HG02870 (cell line): ENCODE measurements around the gene FAM50B.

ENCODE experiments used
- ATAC-seq: cut with Tn5 transposase; IDR thresholded peaks from one replicate; pipeline ENCODE4 v1.9.1; 2021; ENCODE audit warnings: mild to moderate bottlenecking, moderate library complexity; ENCODE audit not compliant: unreplicated experiment

FAM50B gene

GRCh38 chr6:3848925-3849605 is at the start of gene FAM50B:
FAM50B (plus strand) TSS chr6:3849373; CDS start chr6:3849812, 439 bp downstream.
- ATAC-seq, result peak; percentile 82

DNA sequence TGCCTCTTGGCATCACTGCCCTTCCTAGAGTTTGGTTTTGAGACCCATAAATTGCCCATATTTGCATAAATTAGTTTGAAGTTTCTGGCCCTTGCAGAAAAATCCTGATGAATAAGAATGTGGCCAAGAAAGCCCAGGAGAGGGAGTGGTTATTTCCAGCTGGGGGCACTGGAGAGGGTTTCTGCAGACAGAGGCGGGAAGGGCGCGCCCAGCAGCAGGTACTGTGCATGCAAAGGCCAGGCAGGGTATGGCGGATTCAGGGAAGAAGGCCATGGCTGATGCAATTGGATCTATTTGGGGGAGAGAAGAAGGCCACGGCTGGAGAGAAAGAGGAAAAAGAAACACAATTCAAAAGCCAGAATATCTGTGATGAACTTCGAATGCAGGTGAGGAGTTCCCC is 49.5 kb upstream of the FAM50B start:
- no peak for ATAC-seq

DNA sequence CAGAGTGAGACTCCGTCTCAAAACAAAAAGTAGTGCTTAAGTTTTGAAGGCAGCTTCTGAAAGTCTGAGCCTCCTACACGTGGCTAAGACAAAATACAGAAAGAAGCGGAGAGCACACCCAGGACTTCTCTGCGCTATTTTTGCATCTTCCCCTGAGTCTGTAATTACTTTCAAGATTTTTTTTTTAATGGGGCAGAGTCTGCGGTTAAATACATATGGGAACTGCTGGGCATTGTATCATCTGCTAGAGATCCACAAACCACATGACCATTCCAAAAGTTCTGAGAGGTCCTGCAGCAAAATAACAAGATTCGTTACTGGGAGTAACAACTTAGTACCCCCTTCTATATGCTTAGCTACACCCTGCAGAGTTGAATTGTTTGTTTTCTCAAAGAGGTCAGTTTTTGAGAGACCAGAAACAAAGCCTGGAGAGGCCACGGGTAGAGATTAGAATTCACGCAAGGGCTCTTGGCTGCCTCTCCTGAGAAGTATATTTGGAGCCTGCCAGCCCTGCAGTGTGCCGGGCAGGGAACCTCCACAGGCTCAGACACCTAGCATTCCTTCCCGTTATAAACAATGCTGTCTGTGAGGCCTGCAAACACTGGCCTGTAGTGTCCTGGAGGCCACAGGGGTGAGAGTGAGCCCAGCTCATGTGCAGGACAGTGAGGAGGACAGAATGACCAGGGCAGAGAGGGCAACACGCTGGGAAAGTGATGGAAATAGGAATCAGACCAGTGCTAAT is 48.2 kb upstream of the FAM50B start:
- no peak for ATAC-seq

DNA sequence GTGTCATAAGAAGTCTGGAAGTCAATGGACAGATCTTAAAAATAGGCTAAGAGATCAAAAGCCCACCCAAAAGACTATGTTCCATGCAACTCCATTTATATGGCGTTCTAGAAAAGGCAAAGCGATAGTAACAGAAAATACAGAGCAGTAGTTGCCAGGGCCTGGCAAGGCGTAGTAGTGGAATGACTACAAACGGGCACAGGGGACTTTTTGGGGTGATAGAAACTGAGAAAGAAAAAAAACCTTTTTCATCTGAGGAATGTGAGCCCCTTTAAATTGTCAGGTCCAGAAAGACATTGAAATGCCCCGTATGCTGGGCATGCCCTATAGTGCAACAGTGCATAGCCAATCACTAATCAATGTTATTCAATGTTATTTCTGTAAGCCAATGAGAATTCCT is 47.2 kb upstream of the FAM50B start:
- no peak for ATAC-seq

DNA sequence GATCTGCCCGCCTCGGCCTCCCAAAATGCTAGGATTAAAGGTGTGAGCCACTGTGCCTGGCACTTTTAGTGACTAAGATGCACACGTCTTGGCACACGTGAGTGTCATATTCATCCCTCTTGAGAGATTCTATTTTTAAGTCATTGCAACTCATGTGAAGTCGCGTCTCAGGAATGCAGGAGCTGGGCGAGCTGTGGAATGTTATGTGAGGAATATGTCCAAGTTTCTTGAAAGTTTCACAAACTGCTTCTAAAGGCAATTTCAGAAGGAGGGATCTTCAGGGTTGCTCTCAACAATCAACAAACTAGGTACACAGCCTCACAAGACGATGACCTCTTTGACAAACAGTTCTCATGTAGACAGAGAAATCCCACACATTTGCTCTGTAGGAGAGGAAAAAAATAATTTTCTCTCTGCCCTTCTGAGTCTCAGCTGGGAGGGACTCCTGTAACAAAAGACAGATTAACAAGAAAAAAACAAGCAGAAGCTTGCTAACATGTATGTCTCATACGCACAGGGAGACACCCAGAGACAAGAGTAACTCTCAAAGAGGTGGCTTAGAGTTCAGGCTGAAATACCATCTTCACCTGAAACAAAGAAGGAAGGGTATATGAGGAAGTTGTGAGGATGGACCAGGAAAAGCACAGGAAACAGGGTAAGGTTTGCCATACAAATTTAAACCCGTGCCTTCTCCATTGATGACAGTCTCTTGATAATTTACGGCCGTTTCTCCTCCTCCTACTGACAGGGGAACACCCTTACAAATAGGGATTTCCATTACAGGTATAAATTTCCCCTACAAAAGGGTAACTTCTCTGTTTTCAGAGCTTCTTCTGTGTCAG is 45.3 kb upstream of the FAM50B start:
- peak; percentile 66 for ATAC-seq

GRCh38 chr6:3804964-3805363 is 44.2 kb upstream of the FAM50B start:
- ATAC-seq, result no peak

DNA sequence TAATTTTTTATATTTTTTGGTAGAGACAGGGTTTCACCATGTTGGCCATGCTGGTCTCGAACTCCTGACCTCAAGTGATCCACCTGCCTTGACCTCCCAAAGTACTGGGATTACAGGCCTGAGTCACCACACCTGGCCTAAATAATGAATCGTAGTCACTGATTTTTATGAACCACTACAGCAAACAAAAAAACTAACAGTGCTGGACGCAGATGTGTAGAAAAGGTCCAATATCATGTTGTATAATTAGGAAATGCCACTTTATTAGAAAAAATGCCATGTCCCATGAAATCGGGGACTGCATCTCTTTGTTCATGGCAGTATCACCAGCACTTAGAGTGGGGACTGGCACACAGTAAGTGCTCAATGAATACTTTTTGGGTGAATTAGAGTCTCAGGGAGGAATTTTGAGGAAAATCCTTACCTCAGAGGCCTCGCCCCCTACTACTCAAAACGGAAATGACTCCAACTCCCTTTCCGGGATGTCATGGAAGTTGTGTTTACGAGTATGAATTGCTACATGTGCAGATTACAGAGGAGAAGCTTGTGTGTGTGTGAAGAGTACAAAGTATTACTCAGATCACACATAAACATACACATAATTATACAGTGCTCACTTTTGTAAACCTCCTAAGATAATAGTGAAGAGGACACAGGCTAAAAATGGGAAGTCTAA is 43.6 kb upstream of the FAM50B start:
- no peak for ATAC-seq

GRCh38 chr6:3806169-3806922 is 42.8 kb upstream of the FAM50B start:
- ATAC-seq, result no peak

DNA sequence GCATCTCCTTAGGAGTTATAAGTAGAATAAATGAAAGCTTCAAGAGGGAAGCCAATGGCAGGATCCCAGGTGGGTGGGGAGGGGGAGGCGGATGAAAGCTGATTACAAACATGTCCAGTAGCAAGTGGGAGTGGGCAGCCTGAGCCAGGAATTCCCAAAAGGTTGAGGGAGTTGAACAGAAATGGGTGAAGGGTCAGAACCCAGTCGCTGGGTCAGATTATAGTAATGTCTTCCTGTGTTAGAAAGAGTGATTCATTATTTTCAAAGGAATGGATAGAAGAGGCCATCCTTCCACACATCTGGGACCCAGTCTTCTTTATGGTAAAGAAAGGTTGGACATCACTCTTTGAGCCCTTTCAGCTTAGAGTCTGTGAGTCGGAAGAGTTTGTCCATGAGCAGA is 41.0 kb upstream of the FAM50B start:
- ATAC-seq, result no peak

DNA sequence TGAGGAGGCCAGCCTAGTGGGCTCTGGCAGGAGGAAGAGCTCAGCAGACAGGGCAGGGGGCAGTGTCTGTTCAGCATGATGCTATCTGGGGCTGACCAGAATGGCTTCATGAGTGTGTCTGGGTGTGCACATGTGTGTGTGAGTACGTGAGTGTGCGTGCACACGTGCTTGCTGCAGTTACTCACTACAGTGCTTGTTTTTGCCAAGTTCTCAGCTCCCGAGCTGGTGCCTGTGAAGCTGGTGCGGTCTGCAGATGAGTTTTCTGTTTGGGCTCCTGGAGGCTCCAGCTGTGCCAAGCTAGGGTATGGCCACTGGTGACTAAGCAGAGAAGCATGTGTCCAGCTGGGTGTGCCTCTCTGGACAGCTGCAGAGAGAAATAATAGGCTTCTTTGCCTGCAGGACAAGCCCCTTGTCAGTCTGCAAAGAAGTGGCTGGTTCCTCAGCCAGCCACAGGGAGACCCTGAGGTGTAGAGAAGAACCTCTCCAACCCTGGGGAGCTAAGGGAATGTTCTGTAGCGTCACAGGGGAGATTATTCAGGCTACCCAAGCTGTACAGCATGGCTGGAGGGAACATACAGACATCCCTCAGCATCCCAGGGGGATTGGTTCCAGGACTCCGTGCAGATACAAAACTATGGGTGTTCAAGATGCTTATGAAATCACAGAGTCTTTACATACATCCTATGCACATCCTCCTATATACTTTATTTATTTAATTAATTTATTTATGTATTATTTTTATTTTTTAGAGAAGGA is 40.2 kb upstream of the FAM50B start:
- ATAC-seq, result no peak

DNA sequence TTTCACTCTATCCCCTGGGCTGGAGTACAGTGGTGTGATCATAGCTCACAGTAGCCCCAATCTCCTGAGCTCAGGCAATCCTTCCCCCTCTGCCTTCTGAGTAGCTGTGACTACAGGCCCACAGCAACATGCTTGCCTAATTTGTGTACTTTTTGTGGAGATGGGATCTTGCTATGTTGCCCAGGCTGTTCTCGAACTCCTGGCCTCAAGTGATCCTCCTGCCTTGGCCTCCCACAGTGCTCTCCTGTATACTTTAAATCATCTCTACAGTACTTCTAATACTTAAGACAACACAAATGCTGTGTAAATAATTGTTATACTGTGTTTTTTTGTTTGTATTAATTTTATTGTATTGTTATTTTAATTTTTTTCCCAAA is 39.7 kb upstream of the FAM50B start:
- ATAC-seq, result no peak

- ATAC-seq, result no peak
Observed at GRCh38 chr6:3809982-3810381, 39.2 kb upstream of the FAM50B start.

DNA sequence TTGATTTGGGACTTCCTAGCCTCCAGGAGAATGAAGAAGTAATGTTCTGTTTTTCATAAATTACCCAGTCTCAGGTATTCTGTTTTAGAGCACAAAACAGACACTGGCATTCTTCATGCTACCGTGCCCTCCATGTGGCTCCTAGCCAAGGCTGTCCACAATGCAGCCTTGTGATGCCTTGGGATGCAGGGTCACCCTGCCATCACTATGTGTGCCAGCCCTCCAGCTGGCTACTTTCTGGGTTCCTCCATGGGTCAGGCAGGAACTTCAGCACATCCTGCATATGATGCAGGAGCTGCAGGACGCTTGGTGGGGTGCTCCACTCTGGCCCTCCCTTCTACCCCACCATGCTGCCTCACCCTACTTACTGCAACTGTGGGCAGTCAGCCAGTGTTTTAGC is 38.0 kb upstream of the FAM50B start:
- no peak for ATAC-seq

DNA sequence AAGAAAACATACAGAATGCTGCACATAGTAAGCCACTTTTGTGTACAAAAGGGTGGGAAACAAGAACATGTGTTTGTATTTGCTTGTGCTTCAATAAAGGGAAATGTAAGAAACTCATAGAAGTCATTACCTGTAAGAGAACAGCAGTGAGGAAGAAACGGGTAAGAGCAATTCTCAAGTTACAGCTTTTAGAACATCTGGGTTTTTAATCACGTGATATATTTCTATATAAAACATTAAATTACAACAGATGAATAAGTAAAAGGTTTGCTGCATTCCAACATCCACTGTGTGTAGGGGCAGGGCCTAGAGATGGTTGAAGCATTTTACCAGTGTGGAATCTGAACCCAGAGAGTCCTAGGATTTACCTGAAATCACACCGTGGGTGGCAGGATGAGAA is 36.6 kb upstream of the FAM50B start:
- no peak for ATAC-seq

DNA sequence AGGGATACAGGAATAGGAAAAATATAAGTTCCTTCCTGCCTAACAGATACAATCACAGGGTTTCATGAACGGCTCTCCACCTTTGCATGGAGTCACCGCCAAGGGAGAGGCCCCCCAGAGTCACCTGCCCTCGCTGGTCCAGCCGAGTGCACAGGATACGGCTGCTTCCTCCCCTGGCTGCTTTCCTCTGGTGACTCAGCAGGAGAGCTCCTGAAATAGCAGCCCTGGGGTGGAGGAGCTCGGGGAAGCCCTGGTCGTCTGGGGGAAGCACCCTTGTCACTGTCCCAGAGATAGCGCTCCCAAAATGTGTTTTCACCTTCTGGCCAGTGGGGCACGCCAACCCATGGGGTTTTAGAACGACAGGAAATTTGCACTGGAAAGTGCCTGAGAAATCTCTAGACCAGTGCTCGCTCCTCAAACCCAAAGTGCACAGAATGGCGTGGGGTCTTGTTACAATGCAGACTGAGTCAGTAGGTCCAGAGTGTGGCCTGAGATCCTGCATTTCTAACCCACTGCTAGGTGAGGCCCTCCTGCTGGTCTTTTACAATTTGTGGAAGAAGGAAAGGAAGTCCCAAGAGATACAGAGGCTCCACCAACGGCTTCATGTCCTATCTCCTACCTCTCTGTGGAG is 35.9 kb upstream of the FAM50B start:
- ATAC-seq, result peak; percentile 76

GRCh38 chr6:3813918-3814317 is 35.3 kb upstream of the FAM50B start:
- ATAC-seq, result no peak

DNA sequence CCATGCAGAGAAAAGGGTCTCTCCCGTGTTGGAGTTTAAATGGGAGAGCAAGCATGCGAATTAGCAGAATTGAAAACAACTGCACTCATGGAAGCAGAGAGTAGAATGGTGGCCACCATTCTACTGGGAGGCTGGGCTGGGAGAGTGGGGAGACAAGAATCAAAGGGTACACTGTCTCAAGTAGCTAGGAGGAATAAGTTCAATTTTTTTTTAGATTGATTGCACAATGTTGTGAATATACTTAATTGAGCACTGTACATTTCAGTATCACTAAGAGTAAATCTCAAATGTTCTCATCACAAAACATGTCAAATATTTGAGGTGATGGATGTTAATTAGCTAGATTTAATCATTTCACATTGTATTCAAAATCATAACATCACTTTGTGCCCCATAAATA is 34.6 kb upstream of the FAM50B start:
- no peak for ATAC-seq

DNA sequence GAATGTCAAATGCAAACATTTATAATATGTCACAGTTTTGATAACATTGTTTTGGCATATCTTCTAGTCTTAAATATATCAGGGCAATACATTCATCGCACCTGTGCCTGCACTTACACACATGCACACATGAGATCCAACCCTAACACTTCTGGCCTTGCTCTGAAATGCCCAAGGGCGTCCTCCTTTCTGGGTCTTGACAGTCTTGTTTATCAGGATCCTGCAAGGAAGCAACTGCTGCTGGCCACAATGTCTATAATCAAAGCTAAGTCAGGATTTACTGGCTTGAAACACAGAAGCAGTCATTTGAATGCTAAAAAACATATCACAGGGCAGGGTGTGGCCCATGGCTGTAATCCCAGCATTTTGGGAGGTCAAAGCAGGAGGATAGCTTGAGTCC is 32.9 kb upstream of the FAM50B start:
- ATAC-seq, result no peak
